Fibroblast of skin of scalp (primary cell): Measurements from ENCODE around the gene NUFIP2.
"Not testable (repeated sequence)": the region's sequence is repeated elsewhere in the genome, so short reads cannot be mapped to it uniquely, and the experiment has no call there.

ENCODE experiments used
- DNase-seq: peaks from one replicate; pipeline ENCODE4 v3.0.0-alpha.2; 2013

NUFIP2 gene

GRCh38 chr17:29237476-29238132, 56.3 kb downstream of the NUFIP2 start:
- DNase-seq: peak; percentile 66

- DNase-seq: no peak
Observed at GRCh38 chr17:29235904-29236303, 58.0 kb downstream of the NUFIP2 start.

- not testable (repeated sequence) for DNase-seq
Observed at GRCh38 chr17:29234972-29235371, 59.0 kb downstream of the NUFIP2 start.

- no peak for DNase-seq
Observed at GRCh38 chr17:29233301-29233700, 60.6 kb downstream of the NUFIP2 start.

- no peak for DNase-seq
Observed at GRCh38 chr17:29225396-29225795, 68.6 kb downstream of the NUFIP2 start.

GRCh38 chr17:29221338-29221737, 72.6 kb downstream of the NUFIP2 start:
- DNase-seq: not testable (repeated sequence)

- DNase-seq: peak; percentile 84
Observed at GRCh38 chr17:29219378-29220047, 74.4 kb downstream of the NUFIP2 start.

- DNase-seq: no peak
Observed at GRCh38 chr17:29216856-29217255, 77.1 kb downstream of the NUFIP2 start.

GRCh38 chr17:29216181-29216580, 77.8 kb downstream of the NUFIP2 start:
- no peak for DNase-seq

GRCh38 chr17:29215717-29216116, 78.2 kb downstream of the NUFIP2 start:
- DNase-seq: no peak

- no peak for DNase-seq
Observed at GRCh38 chr17:29215174-29215573, 78.8 kb downstream of the NUFIP2 start.

GRCh38 chr17:29214215-29215146, 79.5 kb downstream of the NUFIP2 start:
- no peak for DNase-seq

GRCh38 chr17:29212681-29213121, 81.2 kb downstream of the NUFIP2 start:
- peak; percentile 17 for DNase-seq

GRCh38 chr17:29212094-29212631, 81.8 kb downstream of the NUFIP2 start:
- no peak for DNase-seq

- DNase-seq: no peak
Observed at GRCh38 chr17:29210879-29211278, 83.1 kb downstream of the NUFIP2 start.

GRCh38 chr17:29209073-29209472, 84.9 kb downstream of the NUFIP2 start:
- DNase-seq: no peak

GRCh38 chr17:29207975-29208374, 86.0 kb downstream of the NUFIP2 start:
- DNase-seq: no peak
